NT2/D1 (cell line): ENCODE measurements around the gene PROB1.

Source experiments
- SUZ12 ChIP-seq: IDR thresholded peaks from 2 replicates; pipeline ENCODE4 v1.6.1; 2011; ENCODE audit not compliant: insufficient read length, insufficient read depth; ENCODE audit errors: extremely low read depth
- YY1 ChIP-seq: IDR thresholded peaks from 2 replicates; pipeline ENCODE4 v1.6.1; 2011; ENCODE audit not compliant: insufficient read length, insufficient read depth
- ZNF274 ChIP-seq: IDR thresholded peaks from 2 replicates; pipeline ENCODE4 v1.6.1; 2011; ENCODE audit warnings: mild to moderate bottlenecking, low read depth, low read length

DNA sequence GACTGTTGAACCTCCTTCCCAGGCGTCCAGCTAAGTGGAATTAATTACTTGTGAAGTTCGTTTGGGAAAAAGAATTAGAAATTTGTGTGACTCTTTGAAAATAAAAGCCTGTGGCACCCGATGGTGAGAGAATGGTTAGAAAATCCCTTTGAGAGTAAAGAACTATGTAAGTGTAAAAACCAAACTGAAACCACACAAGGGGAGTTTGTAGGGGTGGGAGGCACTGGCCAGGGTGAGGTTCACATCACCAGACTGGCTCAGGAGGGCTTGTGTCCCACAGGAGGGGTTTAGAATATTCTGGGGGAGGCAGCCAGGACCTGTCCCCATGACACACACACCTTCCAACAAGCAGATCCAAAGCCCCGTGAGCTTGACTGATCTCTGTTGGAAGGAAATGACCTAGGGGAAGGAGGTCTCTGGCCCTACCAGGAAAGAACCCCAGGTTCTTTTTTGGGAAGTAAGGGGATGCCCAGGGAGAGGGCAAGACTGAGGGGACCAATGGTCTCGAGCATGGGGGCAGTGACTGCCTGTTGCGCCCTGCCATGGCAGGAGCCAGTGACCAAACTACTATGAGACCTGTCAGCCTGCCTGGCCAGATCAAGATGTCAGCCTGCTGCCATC lies 4.7 kb upstream of the PROB1 start:
- TF ChIP-seq ZNF274 (no peak), YY1 (no peak), SUZ12 (no peak)
